Esophagus muscularis mucosa (tissue), 4 donors: ENCODE results near the gene SIK3. TPM values are rescaled to one million over a fixed set of nuclear protein-coding genes. Genes with fewer than 3 reads are reported as not detected.

Experiments used
- DNase-seq: peaks from one replicate; pipeline ENCODE4 v3.0.0-alpha.2; 2017; ENCODE audit errors: extremely low spot score
- H3K27ac ChIP-seq, 4 donors: fragments of 200-600 bp; sonication (generic); replicated peaks in 1 of 4; 1 replicate in 3 of 4; 2 replicates in 1 of 4; pipeline ENCODE4 v1.5.1; 2016 to 2019; ENCODE audit warnings: mild to moderate bottlenecking in 1 of 4
- H3K27me3 ChIP-seq, 4 donors: fragments of 200-600 bp; sonication (generic); one replicate each; pipeline versions ENCODE4 v1.5.1 to v1.6.0; 2016 to 2019
- H3K36me3 ChIP-seq, 4 donors: fragments of 200-600 bp; sonication (generic); one replicate each; pipeline ENCODE4 v1.5.1; 2016 to 2019
- H3K4me1 ChIP-seq, 4 donors: fragments of 200-600 bp; sonication (generic); one replicate each; pipeline ENCODE4 v1.5.1; 2016 to 2019
- H3K4me3 ChIP-seq, 4 donors: fragments of 200-600 bp; sonication (generic); 1 replicate in 2 of 4; 2 replicates in 2 of 4; pipeline ENCODE4 v1.5.1; 2016 to 2019; ENCODE audit warnings: mild to moderate bottlenecking in 4 of 4, moderate library complexity in 1 of 4
- H3K9me3 ChIP-seq, 4 donors: fragments of 200-600 bp; sonication (generic); 1 replicate in 3 of 4; 2 replicates in 1 of 4; pipeline ENCODE4 v1.5.1; 2016 to 2019
- CTCF ChIP-seq, 3 experiments: fragments of 200-600 bp in 2 of 3; fragments of 450-650 bp in 1 of 3; sonication (generic) in 2 of 3; IDR thresholded peaks; one replicate each; pipeline ENCODE4 v1.5.1; 2017 to 2019; ENCODE audit warnings: antibody characterized with exemption in 3 of 3, mild to moderate bottlenecking in 2 of 3, moderate library complexity in 1 of 3
- EP300 ChIP-seq: sonication (generic); formaldehyde crosslinking; IDR thresholded peaks from one replicate; pipeline ENCODE4 v1.6.1; 2017; ENCODE audit warnings: antibody characterized with exemption
- POLR2A ChIP-seq: fragments of 450-650 bp; IDR thresholded peaks from one replicate; pipeline ENCODE4 v1.6.1; 2017; ENCODE audit warnings: antibody characterized with exemption, moderate library complexity, mild to moderate bottlenecking, low read depth
- POLR2AphosphoS5 ChIP-seq, 2 donors: sonication (generic); formaldehyde crosslinking; IDR thresholded peaks; one replicate each; pipeline ENCODE4 v1.6.1; 2017; ENCODE audit warnings: antibody characterized with exemption in 2 of 2
- whole genome bisulfite sequencing: methylation state at CpG from one replicate; pipeline ENCODE4 v1.1.5; 2018; 5-methylcytosine and 5-hydroxymethylcytosine counted together
- intact Hi-C: fragments of 100-400 bp; cut with DNase I; formaldehyde crosslinking; loops from one replicate; pipeline ENCODE4 v1.15.1; 2023
- total RNA-seq, 4 donors: library from RNA; depleted of rRNA; stranded (reverse); fragments of >200 nt; gene quantifications; one replicate each; pipeline versions ENCODE4 v1.1.0 to v1.2.1, GENCODE V29; 2016

The SIK3 gene
- total RNA-seq, 4 donors from 2014 or later: 39.5 to 53.5 (median 42.3) TPM

DNA sequence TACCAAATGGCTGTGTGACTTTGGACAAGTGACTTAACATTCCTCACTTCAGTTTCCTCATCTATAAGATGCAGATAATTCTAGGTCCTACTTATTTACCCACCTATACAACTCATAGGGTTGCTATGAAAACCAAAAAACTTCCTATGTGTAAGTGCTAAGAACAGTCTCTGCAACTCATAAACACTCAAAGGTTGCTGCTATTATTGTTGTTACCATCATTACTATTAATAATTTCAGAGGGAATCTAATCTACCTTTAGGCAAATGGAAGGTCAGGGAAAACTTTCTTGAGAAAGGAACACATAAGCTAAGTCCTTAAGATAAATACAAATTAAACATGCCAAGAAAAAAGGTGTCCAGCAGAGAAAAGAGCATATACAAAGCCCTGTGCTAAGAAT lies 40.5 kb downstream of the SIK3 start:
- peaks cover 10 to 67% (median 52%) of the 10 kb centered on the region in 4 donors for H3K4me1 ChIP-seq

DNA sequence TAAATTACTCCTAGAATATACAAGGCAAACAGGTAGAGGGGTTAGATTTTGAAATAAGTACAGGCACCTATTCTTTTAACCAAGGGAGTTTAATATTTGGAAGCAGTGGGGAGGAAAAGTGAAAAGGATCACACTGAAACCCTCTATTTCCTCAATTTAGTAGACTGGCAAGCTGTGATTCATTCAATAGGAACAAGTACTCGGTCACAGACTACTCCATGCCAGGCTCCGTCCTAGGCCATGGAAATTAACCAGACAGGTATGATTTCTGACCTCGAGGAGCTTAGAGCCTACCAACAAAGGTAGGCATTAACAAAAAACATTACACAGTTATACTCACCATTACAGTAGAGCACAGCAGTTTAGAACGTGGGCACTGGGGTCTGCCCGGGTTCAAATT lies 40.9 kb downstream of the SIK3 start:
- H3K27me3 ChIP-seq: no peaks in the 10 kb centered on the region
- TF ChIP-seq POLR2AphosphoS5 (IDR thresholded peaks at IDR 0.05) (no peak), POLR2A (no peak), EP300 (no peak), CTCF (IDR thresholded peaks at IDR 0.05) (no peak)
- DNase-seq: no peak
- peaks cover 7 to 67% (median 51%) of the 10 kb centered on the region in 4 donors for H3K4me1 ChIP-seq
- intact Hi-C loops: no loop called here
- H3K36me3 ChIP-seq: no peaks in the 10 kb centered on the region
- H3K9me3 ChIP-seq: no peaks in the 10 kb centered on the region
- no peak overlapping the region for H3K27ac ChIP-seq
- WGBS: 89% methylated on average over 5 of the region's 5 CpGs
- no peak overlapping the region for H3K4me3 ChIP-seq

More for the DNA sequence above, 40.5 kb downstream of the SIK3 start:
- TF ChIP-seq CTCF (IDR thresholded peaks at IDR 0.05) (no peak), EP300 (no peak), POLR2AphosphoS5 (IDR thresholded peaks at IDR 0.05) (no peak)
- DNase-seq: no peak
- Histone ChIP-seq H3K36me3 (no peaks in the 10 kb centered on the region), H3K9me3 (no peaks in the 10 kb centered on the region), H3K27ac (no peak overlapping the region), H3K27me3 (no peaks in the 10 kb centered on the region), H3K4me3 (no peak overlapping the region)
- intact Hi-C loops: no loop called here

DNA sequence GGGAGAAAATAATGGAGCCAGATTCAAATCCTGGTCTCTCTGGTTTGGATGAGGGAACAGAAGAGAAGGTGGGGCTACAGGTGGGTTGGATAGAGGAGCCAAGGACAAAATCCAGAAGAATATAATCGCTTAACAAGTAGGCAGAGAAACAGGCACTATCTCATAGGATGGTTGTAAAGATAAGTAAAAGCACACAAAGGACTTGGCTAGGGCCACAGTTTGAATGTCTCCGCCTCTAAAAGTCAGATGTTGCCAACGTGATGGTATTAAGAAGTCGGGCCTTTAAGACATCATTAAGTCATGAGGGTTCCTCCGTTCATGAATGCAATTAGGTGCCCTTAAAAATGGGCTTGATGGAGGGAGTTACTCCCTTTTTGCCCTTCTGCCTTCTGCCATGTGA lies 42.8 kb downstream of the SIK3 start:
- WGBS: 97% methylated on average over 5 of the region's 5 CpGs
- intact Hi-C loops: no loop called here
- Histone ChIP-seq H3K27ac (no peak overlapping the region), H3K36me3 (peaks cover 0 to 3% (median 0%) of the 10 kb centered on the region in 4 donors), H3K9me3 (no peaks in the 10 kb centered on the region), H3K4me3 (no peak overlapping the region), H3K27me3 (no peaks in the 10 kb centered on the region), H3K4me1 (peaks cover 7 to 68% (median 53%) of the 10 kb centered on the region in 4 donors)
- DNase-seq: no peak
- TF ChIP-seq POLR2A (no peak), CTCF (IDR thresholded peaks at IDR 0.05) (no peak), POLR2AphosphoS5 (IDR thresholded peaks at IDR 0.05) (no peak), EP300 (no peak)

- Histone ChIP-seq H3K9me3 (no peaks in the 10 kb centered on the region), H3K27me3 (no peaks in the 10 kb centered on the region), H3K4me1 (peaks cover 7 to 57% (median 47%) of the 10 kb centered on the region in 4 donors), H3K36me3 (peaks cover 0 to 3% (median 0%) of the 10 kb centered on the region in 4 donors), H3K4me3 (no peak overlapping the region), H3K27ac (no peak overlapping the region)
- WGBS: 92% methylated on average over 1 of the region's 1 CpG
- no peak for DNase-seq
- no peak for TF ChIP-seq CTCF (IDR thresholded peaks at IDR 0.05)
- TF ChIP-seq POLR2AphosphoS5 (IDR thresholded peaks at IDR 0.05): no peak
- no peak for TF ChIP-seq POLR2A
- no peak for TF ChIP-seq EP300
- intact Hi-C loops: no loop called here
Measured at GRCh38 chr11:117054382-117054781, 43.8 kb downstream of the SIK3 start.
